ENCODE results near the gene TEX48.

The TEX48 gene

DNA sequence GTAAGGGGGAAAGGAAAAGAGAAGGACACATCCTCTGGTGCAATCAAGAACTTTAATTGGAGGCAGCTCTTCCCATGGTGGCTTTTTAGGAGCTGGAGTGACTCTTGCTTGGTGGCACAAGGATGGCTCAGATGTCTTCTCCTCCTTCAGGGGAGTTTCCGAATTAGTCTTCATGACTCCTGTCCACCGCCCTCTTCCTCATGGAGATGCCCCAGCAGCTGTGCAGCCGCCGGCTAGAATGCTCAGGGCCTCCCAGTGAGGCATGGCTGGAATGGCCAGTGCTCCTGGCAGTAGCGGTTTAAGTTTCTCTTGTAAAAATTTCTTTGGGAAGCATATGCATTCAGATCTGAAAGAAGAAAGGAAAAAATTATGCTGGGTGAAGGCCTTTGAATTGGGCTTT lies 15.6 kb downstream of the TEX48 start:
- no peak for DNase-seq

DNA sequence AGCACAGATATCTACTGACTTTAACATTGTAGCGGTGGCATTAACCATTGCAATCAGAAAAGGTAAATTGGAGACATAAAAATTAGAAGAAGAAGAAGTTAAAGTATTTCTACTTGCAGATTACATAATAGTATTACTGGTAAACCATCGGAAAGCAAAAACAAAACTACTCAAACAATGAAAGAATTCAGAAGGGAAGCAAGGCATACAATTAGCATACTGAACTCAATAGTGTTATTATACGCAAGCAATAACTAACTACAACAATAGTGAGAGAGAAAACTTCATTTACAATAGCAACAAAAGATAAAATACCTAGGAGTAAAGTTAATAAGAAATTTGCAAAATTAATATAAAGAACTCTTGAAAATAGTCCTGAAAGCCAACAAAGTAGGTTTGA lies 17.8 kb downstream of the TEX48 start:
- no peak for DNase-seq

DNA sequence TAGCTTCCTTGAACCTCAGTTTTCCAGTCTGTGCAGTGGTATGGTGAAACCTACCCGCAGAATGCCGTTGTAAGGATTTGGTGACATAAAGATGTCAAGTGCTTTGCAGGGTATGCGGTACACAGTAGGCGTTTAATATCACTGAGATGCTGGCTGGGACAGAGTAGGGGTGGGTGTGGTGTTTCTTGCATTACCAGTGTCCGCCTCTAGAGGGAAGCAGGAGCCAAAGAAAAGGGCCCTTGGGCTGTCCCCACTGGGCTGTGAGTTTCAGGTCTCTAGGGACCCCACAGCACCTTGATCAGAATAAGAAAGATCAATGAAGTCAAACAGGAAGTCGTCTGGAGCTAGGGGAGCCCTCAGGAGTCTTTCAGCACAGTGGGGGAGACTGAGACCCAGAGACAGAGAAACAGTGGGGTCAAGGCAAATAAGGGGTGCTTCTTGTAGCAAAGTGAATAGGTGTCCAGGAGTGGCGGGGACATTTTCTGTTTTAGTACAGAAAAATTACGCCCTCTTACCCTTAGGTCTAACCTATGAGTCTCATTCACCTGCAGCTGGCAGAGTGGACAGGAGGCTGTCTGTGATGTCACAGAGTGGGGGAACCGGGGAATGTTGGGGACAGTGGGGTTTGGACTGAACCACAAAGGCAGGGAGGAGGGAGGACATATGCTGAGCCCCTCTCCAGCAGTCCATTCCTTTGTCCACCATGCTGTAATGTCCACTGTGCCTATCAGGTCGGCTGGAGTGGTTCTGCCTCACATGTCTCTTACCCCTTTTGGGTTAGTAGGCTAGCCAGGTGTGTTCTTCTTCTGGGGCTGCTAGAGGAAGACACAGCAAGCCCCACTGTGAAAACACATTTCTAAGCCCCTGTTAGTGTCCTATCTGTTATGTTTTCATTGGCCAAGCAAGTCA lies 19.7 kb downstream of the TEX48 start:
- DNase-seq = no peak

DNA sequence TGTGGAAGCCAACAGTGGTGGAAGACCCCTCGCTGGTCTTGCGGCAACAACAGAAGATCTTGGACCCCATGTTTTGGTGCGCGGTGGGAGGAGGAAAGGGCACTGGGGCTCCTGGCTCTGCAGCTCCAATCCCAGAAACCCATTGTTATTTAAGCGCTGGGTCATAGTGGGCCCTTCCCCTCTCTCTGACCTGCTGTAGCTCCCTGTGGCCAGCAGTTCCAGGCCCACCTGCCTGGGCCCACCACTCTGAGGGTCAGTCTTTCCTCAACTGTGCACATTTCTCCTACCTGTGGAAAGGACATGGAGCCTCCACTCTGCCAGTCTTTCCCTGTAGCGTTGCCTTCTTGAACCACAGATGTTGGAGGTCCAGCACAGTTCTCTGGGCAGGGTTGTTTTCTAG lies 24.3 kb downstream of the TEX48 start, which contains the start of gene TEX53:
TSS of gene TEX53 (minus strand) at position 101 of the 400 bp plus-strand sequence. CDS start at position 70, 31 bp downstream.
- no peak for DNase-seq

DNA sequence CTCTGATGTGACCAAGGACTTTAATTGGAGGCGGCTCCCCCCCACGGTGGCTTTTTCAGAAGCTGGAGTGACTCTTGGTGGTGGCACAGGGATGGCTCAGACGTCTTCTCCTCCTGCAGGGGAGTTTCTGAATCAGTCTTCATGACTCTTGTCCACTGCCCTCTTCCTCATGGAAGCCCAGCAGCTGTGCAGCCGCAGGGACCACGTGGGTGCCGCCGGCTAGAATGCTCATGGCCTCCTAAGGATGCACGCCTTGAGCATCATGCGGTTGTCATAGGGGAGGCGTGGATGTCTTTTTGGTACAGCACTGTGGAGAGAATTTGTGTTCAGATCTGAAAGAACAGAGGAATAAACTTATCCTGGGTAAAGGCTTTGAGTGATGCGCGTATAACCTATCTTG lies 25.7 kb downstream of the TEX48 start:
- DNase-seq = no peak

DNA sequence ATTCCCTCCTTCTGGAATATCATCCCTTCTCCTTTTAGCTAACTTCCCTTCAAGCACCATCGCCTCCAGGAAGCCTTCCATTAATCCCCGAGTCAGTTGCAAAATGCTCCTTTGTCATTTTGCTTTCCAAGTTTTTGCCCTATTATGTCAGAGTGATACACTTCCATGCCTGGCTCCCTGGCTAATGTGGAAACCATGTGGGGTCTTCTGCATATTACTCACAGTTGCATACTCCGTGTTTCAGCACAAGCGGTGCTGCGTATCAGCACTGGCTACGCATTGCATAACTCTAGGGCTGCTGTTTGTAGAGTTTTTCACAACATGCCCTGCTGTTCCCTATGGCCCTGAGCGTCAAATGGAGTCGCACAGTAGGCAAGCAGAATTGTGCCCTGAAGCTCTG lies 26.3 kb downstream of the TEX48 start:
- no peak for DNase-seq

DNA sequence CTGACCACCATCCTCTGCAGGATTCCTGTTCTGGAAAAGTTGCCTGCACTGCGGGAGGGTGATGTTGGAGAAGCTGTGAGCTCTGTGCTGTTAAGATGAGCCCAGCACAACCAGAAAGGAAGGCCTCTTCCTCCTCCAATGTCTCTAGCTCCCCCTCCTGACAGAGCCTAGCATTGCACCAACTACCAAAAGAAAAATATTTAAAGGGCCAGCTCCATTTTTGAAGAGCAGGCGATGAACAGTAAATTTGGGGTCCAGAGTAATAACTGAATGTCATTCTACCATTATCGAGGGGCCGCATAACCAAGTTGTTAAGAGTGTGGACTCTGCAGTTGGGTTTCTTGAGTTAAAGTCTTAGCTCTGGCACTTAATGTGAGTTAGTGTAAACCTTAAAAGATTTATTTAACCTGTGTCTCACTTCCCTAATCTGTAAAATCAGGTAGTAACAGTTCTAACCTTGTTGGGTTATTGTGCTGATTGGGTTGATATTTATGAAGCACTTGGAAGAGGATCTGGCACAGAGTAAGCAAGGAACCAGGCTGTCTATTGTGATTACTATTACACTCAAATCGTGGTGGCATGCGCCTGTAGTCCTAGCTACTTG lies 28.3 kb downstream of the TEX48 start:
- peak; percentile 45 for DNase-seq

DNA sequence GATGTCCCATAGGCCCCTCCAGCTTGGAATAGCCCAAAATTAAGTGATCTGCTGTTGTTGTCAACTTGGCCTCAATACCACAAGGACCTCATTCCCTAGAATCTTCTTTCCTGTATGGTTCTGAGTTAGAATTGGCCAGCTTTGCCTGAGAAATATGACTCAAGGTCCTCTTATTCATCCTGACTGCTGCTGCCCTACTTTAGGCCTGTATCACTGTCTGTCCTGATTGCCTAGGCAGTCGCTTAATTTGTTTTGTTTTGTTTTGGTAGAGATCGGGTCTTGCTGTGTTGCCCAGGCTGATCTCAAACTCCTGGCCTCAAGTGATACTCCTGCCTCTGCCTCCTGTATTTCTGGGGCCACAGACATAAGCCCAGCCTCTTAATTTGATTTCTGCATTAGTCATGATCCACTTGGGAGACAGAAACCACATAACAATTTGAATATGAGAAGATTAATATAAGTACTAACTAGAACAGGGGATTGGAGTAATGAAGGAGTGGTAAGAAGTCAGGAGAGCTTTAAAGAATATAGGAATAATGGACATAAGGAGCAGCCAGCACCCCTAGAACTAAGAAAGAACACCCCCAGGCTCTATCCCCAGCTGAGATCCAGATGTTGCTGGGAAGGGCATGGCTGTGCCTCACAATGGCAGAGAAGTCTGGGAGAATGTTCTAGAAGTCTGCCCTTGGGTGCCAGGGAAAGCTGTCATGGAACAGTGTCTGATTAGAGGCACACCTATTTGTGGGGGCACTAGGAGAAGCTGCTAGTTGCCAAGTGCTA lies 29.0 kb downstream of the TEX48 start:
- DNase-seq = no peak

DNA sequence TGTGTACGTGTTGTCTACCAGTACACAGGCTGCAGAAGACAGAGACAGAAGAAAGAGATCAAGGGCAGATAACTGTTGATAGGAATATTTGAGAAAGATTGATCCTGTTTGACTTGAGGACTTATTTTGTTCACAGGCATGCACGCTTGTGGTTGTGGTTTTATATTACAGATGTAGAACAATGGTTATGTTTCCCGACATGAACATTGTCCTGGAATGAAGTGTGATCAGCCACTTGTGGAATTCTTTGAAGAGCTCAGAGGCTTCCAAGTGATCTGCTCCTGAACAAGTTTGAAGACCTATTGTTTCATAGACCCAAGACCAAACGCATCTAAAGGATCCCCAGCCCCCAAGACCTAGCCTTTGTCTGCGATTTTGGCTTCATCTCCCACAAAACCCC lies 38.1 kb downstream of the TEX48 start:
- DNase-seq = no peak

DNA sequence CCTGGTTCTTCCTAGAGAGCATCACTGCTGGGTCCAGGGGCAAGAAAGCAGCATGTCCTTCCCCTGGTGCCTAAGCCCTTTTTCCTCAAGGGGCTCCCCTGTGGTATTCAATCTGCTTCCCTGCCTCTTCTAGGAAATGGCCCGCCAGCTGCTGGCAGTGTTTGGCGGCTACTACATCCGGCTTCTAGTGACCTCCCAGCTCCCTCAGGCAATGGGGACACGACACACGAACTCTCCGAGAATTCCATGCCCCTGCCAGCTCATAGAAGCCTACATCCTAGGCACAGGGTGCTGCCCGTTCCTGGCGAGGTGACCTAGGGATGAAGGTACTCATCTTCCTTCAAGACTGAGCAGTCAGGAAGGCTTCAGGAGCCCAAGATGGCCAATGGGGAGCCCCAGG lies 39.0 kb downstream of the TEX48 start:
- no peak for DNase-seq

DNA sequence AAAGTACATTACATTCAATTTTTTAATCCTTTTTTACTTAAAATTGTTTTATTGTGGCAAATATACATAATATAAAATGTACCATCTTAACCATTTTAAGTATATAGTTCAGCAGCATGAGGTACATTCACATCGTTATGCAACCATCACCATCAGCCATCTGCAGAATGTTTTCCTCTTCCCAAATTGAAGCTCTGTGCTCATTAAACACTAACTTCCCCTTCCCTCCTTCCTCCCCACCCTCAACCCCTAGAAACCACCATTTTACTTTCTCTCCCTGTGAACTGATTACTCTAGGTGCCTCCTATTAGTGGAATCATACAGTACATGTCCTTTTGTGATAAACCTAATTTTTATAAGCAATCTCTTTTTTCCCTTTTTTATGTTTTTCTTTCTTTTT lies 40.0 kb downstream of the TEX48 start:
- peak; percentile 75 for DNase-seq

DNA sequence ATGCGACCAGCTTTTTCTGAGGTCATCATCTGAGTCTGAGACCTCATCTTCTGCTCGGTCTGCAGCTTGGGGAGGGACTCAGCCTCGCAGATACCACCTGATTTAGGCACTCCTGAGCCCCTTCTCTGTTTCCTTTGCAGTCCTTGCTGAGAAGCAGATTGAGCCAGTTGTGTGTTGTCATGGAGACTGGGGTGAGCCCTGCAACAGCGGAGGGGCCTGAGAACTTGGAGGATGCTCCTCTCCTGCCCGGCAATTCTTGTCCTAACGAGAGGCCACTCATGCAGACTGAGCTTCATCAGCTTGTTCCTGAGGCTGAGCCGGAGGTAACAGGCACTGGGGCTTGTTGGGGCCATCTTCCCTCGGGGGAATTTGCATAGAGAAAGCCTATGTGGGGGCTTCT lies 43.6 kb downstream of the TEX48 start:
- DNase-seq = no peak

DNA sequence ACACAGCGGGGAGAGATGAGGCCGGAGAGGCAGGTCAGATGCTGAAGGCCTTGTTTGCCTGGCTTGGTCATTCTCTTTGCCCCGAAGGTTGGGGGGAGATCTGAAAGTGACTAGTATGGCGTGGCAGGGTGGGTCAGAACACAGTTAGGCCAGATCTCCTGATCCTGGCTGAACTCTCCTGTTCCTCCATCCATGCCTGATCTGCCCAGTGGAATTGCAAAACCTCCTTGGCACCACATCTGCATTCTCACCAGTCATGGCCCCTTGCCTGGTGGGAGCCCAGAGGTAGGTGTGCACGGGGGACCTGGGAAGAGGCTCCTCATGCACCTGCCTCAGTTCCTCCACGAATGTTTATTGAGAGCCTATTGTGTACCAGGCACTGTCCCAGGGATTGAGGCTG lies 47.6 kb downstream of the TEX48 start:
- DNase-seq = no peak

DNA sequence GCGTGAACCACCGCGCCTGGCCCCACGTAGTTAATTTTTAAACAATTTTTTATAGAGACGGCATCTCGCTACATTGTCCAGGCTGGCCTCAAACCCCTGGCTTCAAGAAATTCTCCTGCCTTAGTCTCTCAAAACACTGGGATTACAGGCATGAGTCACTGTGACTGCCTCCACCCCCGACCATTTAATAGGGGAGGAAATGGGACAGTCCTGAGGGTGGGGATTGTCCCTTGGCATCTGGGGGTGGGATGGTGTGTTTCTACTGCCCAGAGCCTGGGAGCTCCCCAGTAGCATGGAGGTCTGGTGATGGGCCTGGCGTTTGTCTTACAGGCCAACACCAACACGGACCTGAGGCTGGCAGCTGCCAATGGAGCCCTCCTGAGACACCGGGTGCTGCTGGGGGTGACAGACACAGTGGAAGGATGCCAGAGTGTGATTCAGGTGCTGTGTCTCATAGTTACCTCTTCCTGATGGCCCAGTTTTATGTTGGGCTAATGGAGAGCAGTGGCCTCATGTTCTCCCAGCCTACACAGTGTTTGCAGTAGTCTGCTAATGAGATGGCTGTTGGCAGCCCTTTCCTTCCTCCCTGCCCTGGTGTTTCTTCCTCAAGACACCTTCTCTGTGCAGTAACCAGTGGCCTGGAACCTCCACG lies 48.4 kb downstream of the TEX48 start:
- DNase-seq = no peak

DNA sequence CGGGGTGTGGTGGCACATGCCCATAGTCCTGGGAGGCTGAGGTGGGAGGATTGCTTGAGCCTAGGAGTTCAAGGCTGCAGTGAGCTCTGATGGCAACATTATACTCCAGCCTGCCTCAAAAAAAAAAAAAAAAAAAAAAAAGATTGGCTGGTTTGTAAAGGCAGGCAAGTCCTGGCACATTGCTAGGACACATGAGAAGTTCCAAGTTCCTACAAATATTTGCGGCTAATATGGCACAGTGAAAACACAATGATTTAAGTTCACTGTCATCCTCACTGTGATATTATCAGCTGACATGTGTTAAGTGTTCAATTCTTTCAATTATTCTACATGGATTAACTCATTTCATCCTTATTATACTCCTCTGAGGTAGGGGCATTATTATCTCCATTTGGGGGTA lies 50.8 kb downstream of the TEX48 start:
- DNase-seq = no peak

DNA sequence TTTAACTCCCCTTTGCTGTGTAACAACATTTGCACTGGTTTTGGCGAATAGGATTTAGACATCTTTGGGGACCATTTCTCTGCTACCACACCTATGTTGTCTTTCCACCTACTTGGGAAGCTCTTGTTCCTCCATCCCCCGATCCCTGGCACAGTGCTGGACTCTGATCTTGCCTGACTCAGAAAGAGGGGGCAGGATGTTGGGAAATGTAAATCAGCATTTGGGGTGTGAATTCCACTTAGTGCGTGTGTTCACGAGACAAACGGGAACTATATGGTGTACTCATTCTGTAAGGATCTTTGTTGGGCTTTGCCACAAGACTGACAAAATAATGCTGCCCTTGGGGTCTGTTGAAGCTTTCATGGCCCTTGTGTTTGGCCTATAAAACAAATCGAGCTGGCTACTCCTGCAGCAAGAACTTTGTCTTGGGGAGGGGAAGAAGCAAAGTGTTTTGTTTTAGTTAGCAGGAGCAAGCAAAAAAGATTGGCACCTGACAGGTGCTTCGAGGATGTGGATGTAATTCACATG lies 52.4 kb downstream of the TEX48 start:
- DNase-seq = no peak

DNA sequence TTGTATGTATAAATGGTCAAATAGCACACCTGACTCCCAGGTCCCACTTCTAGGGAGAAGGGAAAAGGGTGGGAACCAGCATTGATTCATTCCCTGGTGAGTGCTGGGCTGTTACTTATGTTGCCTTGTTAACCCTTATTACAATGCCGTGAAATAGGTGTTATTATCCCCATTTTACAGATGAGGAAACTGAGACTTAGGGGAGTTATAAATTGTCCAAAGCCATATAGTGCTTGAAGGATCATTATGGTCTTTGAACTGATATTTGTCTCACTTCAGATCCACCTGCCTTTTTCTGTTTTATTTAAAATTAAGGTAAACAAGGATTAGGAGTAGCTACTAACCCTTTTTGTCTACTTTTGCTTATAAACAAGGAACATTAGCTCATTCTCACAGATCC lies 54.4 kb downstream of the TEX48 start:
- DNase-seq = no peak

DNA sequence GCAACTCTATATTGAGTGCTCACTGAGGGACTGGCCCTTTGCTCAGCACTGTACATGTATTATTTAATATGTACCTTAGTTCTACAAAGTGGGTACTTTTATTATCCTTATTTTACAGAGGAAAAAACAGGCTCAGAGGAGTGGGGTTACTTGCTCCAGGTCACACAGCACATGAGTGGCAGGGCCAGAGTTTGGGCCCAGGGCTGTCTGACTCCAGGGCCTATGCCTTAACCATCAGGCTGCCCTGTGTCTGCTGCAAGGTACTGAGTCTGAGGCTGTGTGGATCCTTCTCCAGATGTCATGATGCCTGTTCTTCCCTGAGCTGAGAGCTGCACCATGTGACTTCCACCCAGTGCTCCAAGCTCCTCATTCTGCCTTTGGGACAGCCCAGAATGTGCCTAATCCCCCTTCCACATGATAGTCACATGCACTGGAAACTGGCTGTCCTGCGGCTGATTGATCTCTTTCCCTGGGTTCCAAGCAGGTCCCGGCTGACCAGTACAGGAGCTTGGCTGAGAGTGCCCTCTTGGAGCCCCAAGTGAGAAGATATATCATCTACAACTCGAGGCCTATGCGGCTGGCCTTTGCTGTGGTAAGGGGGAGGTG lies 55.5 kb downstream of the TEX48 start:
- DNase-seq = no peak

DNA sequence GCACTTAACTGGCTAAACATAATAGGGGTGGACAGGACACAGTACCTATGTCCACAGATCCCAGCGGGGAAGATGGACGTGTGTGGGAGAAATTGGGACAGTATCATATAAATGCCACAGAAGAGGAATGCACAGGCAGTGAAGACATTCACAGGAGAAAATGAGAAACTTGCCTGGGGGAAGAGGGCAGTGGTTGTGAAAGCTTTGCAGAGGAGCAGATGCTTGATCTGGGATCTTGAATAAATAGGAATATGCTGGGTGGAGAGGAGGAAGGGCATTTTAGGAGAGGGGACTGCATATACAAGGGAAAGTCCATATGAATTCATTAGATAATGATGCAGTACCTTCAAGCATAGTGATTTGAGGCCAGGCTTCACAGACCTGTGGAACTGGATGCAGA lies 57.3 kb downstream of the TEX48 start:
- DNase-seq = no peak

DNA sequence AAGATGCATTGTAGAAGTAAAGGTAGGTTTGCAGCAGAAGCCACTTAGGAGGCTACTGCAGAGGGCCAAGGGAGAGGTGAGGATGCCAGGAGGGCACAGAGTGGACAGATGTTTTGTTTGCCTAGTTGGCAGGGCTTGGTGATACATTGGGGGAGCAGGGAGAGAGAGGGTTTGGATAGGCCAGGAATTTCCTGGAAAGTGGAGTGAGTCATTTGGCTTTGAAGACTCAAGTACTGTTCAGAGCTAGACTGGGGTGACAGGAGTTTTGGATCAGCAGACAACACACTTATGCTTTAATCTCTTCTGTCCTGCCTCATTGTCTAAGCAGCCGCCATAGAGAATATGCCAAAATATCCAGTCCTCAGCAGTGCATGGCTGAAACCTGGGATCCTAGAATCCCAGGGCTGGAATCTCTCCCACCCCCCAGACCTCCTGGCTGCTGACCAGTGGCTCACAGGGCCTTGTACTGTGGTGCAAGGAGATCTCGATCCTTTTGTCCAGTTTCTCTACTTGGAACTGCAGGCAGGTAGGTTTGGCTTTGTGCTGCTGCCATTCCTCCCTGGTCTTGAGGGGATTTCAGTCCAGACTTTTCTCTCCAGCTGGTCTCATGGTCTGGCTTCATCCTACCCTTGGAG lies 59.9 kb downstream of the TEX48 start:
- DNase-seq = no peak

DNA sequence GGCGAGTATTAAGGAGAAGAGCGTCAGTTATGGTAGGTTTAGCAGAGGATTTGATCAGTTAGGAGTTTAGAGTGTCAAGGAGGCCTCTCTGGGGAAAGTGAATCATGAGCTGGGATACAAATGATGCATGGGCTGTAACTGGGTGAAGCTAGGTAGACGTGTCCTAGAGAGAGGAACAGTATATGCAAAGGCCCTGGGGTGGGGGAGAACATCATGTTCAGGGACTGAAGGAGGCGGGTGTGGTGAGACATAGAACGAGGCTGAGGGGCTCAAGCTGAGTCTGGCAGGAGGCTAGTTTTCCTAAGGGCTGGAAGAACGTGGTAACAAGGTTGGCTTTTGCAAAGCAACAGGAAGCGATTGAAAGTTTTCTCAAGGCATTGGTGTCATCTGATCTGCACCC lies 60.4 kb downstream of the TEX48 start:
- DNase-seq = no peak

DNA sequence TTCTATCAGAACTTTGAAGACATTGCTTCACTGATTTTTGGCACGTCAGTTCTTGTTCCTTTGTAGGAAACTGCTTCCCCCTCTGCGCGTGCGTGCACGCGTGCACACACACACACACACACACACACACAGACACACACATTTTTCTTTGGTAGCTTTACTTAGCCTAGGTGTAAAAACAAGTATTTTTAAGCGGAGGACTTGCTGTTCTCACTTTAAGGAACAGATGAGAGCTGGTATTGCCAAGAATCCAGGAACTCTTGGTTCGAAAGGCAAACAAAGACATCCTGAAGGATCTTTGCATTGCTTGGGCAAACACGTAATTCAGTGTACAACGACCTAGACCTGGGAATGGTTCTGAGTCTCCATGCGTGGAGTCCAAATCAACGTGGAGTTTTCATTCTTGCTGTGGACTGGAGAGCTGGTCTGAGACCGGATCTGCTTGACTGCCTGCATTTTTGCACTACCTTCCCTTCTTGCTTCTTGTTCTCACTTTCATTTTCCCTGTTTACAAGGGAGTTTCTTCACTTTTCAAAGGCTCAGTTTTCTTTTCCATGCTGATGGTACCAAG lies 62.7 kb downstream of the TEX48 start:
- DNase-seq = no peak

All from GF-D8 (cell line).